Subcutaneous abdominal adipose tissue (tissue), 5 donors: ENCODE data around the gene LITAFD.

Experiments used
- H3K27ac ChIP-seq: one replicate; pipeline ENCODE4 v1.7.0; 2013; ENCODE audit warnings: low read depth, mild to moderate bottlenecking, inconsistent platforms, low read length, moderate library complexity
- H3K27me3 ChIP-seq, 5 donors: one replicate each; pipeline ENCODE4 v1.7.0; 2013; ENCODE audit warnings: low read length in 5 of 5, inconsistent platforms in 1 of 5; ENCODE audit not compliant: control insufficient read depth in 5 of 5, insufficient read depth in 4 of 5
- H3K36me3 ChIP-seq, 5 donors: one replicate each; pipeline ENCODE4 v1.7.0; 2013; ENCODE audit warnings: low read length in 5 of 5; ENCODE audit not compliant: control insufficient read depth in 5 of 5, insufficient read depth in 5 of 5
- H3K4me1 ChIP-seq, 5 donors: one replicate each; pipeline ENCODE4 v1.7.0; 2013; ENCODE audit warnings: low read length in 5 of 5, mild to moderate bottlenecking in 3 of 5, moderate library complexity in 1 of 5; ENCODE audit not compliant: control insufficient read depth in 5 of 5, insufficient read depth in 5 of 5
- H3K4me3 ChIP-seq, 5 donors: one replicate each; pipeline ENCODE4 v1.7.0; 2013; ENCODE audit warnings: low read length in 5 of 5, low read depth in 1 of 5
- H3K9ac ChIP-seq, 5 donors: one replicate each; pipeline ENCODE4 v1.7.0; 2013; ENCODE audit warnings: low read length in 5 of 5, mild to moderate bottlenecking in 4 of 5, moderate library complexity in 3 of 5
- H3K9me3 ChIP-seq, 5 donors: one replicate each; pipeline ENCODE4 v1.7.0; 2013; ENCODE audit warnings: low read length in 5 of 5; ENCODE audit not compliant: control insufficient read depth in 5 of 5
- donor health status: healthy.
- donor health status: healthy.
- donor health status: healthy.
- donor health status: healthy.
- donor health status: healthy.

Gene LITAFD

DNA sequence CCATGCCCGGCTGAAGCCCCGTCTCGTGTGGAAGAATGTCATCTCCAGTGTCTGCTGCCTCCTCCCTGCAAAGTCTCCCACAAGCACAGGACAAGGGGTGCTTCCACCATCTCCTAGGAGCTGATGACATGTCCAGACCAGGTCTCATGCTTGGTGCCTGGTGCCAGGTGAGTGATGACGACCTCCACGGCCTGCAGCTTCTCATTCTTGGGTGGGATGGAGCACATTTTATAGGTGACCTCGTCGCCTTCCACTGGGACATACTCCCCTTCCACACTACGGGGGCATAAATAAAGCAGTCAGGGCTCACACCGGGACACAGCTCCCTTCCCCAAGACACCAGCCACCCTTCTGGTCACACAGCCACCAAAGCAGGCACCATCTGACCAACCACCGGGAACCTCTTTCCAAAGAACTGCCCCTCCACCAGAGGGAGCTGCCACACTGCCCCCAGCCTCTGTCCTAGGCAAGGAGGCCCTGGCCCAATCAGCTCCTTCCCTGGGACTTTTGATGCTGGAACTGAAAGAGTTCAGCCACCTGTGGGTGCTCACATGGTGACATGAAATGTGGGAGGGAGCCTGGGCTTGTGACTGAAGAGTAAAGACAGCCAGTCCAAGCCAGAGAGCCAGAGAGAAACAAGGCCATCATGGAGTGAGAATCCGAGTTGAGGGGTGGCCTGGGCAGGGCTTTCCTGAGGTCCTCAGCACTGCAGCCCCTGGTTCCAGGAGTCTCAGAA, 26.9 kb upstream of the LITAFD start:
- peak overlapping the region; percentile 67 for H3K27ac ChIP-seq
- H3K27me3 ChIP-seq = no peaks in the 10 kb centered on the region
- no peaks in the 10 kb centered on the region for H3K9me3 ChIP-seq
- peaks cover 4 to 60% (median 43%) of the 10 kb centered on the region in 5 donors for H3K4me1 ChIP-seq
- peaks cover 0 to 60% (median 42%) of the 10 kb centered on the region in 5 donors for H3K36me3 ChIP-seq
- no peak overlapping the region for H3K9ac ChIP-seq
- H3K4me3 ChIP-seq = no peak overlapping the region

DNA sequence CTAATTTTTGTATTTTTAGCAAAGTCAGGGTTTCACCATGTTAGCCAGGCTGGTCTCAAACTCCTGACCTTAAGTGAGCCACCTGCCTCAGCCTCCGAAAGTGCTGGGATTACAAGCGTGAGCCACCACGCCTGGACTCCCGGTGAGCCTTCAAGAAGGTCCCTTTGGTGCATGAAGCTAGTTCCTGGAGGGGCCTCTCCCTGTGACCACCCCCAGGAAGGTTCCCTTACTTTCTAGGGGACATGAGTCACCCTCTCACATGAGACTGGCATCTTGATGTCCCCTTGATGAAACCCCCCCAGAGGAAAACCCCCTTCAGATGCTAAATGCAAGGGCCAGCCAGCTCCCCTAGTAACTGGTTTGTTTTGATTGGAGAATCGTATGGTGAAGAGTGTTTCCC, 26.2 kb upstream of the LITAFD start:
- Histone ChIP-seq H3K4me3 (no peak overlapping the region), H3K36me3 (peaks cover 0 to 59% (median 42%) of the 10 kb centered on the region in 5 donors), H3K4me1 (peaks cover 0 to 58% (median 41%) of the 10 kb centered on the region in 5 donors), H3K9ac (no peak overlapping the region), H3K9me3 (no peaks in the 10 kb centered on the region), H3K27ac (peak overlapping the region; percentile 67), H3K27me3 (no peaks in the 10 kb centered on the region)

GRCh38 chr16:8858994-8859912, 22.9 kb upstream of the LITAFD start:
- Histone ChIP-seq H3K4me1 (peaks cover 8 to 60% (median 57%) of the 10 kb centered on the region in 5 donors), H3K9me3 (no peaks in the 10 kb centered on the region), H3K9ac (peak overlapping the region in 1 of 5 donors; percentile 35), H3K27me3 (no peaks in the 10 kb centered on the region), H3K4me3 (no peak overlapping the region), H3K27ac (peak overlapping the region; percentile 23), H3K36me3 (peaks cover 0 to 47% (median 42%) of the 10 kb centered on the region in 5 donors)

- peaks cover 14 to 64% (median 61%) of the 10 kb centered on the region in 5 donors for H3K4me1 ChIP-seq
Measured at GRCh38 chr16:8859913-8860881, 22.0 kb upstream of the LITAFD start.

GRCh38 chr16:8861563-8862308, 20.4 kb upstream of the LITAFD start:
- H3K36me3 ChIP-seq = peaks cover 0 to 24% (median 21%) of the 10 kb centered on the region in 5 donors
- H3K4me1 ChIP-seq = peaks cover 18 to 76% (median 72%) of the 10 kb centered on the region in 5 donors
- H3K27ac ChIP-seq = peak overlapping the region; percentile 69
- peak overlapping the region in 3 of 5 donors; percentile 12 to 25 (median 20) for H3K9ac ChIP-seq
- no peaks in the 10 kb centered on the region for H3K27me3 ChIP-seq
- H3K4me3 ChIP-seq = no peak overlapping the region
- H3K9me3 ChIP-seq = no peaks in the 10 kb centered on the region

More at GRCh38 chr16:8859913-8860881, 22.0 kb upstream of the LITAFD start:
- Histone ChIP-seq H3K9me3 (no peaks in the 10 kb centered on the region), H3K27ac (peak overlapping the region; percentile 23), H3K9ac (no peak overlapping the region), H3K4me3 (peak overlapping the region in 1 of 5 donors; percentile 40), H3K27me3 (no peaks in the 10 kb centered on the region), H3K36me3 (peaks cover 0 to 39% (median 32%) of the 10 kb centered on the region in 5 donors)

DNA sequence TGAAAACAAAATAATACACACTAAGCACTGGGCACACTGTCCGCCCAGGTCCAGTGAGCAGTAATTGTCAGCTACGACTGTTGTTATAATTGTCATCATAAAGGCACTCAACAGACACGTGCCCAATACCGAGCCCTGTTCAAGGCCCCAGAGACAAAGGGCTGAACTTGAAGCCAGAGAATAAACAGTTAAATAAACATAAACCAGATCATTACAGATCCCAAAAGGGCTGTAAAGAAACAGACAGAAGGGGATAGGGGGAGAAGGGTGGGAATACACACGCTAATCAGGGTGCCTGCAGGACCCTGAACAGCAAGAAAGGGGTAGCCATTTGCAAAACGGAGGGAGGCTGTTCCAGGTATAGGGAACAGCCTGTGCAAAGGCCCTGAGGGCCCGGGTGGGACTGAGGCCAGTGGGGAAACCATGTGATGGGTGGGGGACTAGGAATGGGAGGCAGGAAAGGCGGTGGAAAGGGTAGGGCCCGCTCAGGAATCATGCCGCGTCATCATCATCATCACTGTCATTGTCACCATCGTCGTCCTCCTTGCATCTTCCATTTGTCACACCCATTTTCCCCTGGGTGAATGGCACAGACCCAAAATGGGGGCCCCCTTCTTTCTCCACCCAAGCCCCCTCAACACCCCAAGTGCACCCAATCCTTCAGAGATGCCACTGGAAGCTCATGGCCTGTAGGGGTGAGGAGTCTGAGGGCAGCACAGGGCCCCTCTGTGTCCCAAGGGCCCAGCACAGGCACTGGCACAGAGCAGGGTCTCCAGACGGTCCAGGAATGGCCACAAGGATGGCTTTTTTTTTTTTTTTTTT, 19.6 kb upstream of the LITAFD start:
- Histone ChIP-seq H3K9ac (no peak overlapping the region), H3K4me3 (no peak overlapping the region), H3K4me1 (peaks cover 18 to 80% (median 77%) of the 10 kb centered on the region in 5 donors), H3K27ac (peak overlapping the region; percentile 69), H3K36me3 (peaks cover 0 to 20% (median 17%) of the 10 kb centered on the region in 5 donors), H3K9me3 (no peaks in the 10 kb centered on the region), H3K27me3 (no peaks in the 10 kb centered on the region)

GRCh38 chr16:8863594-8864424, 18.3 kb upstream of the LITAFD start:
- no peaks in the 10 kb centered on the region for H3K9me3 ChIP-seq
- H3K27me3 ChIP-seq = no peaks in the 10 kb centered on the region
- peak overlapping the region in 1 of 5 donors; percentile 40 for H3K4me3 ChIP-seq
- peak overlapping the region in 1 of 5 donors; percentile 41 for H3K9ac ChIP-seq
- peak overlapping the region; percentile 64 for H3K27ac ChIP-seq
- peaks cover 18 to 92% (median 77%) of the 10 kb centered on the region in 5 donors for H3K4me1 ChIP-seq
- peaks cover 0 to 10% (median 7%) of the 10 kb centered on the region in 5 donors for H3K36me3 ChIP-seq
